Islet precursor cell (in vitro differentiated cells): ENCODE data around the gene PCF11.
A peak's percentile ranks its signal among the peaks of the same experiment; 100 is the strongest.
"Not testable (repeated sequence)": the region's sequence is repeated elsewhere in the genome, so short reads cannot be mapped to it uniquely, and the experiment has no call there.

Source experiments
- DNase-seq: peaks from one replicate; pipeline ENCODE4 v3.0.0-alpha.2; 2018

PCF11 gene

GRCh38 chr11:83193315-83194280 lies 36.7 kb downstream of the PCF11 start, which contains the start of gene ANKRD42:
Gene ANKRD42 (plus strand): TSS chr11:83193712. CDS start chr11:83194671, 959 bp downstream.
- peak; percentile 97 for DNase-seq

- peak; percentile 82 for DNase-seq
Observed at GRCh38 chr11:83194281-83195142, 37.6 kb downstream of the PCF11 start.

GRCh38 chr11:83195143-83195466 lies 38.2 kb downstream of the PCF11 start:
- DNase-seq: no peak

GRCh38 chr11:83195649-83196048 lies 38.7 kb downstream of the PCF11 start:
- DNase-seq: no peak

- no peak for DNase-seq
Observed at GRCh38 chr11:83200035-83200434, 43.1 kb downstream of the PCF11 start.

GRCh38 chr11:83205608-83206185 lies 48.8 kb downstream of the PCF11 start:
- DNase-seq: no peak

GRCh38 chr11:83206221-83206620 lies 49.3 kb downstream of the PCF11 start:
- DNase-seq: no peak

- not testable (repeated sequence) for DNase-seq
Observed at GRCh38 chr11:83206771-83207382, 49.9 kb downstream of the PCF11 start.

GRCh38 chr11:83219095-83219494 lies 62.2 kb downstream of the PCF11 start:
- DNase-seq: peak; percentile 58

GRCh38 chr11:83220260-83220659 lies 63.3 kb downstream of the PCF11 start:
- DNase-seq: no peak

- DNase-seq: no peak
Observed at GRCh38 chr11:83221694-83222093, 64.8 kb downstream of the PCF11 start.

GRCh38 chr11:83222499-83222898 lies 65.6 kb downstream of the PCF11 start:
- DNase-seq: no peak

GRCh38 chr11:83223457-83223856 lies 66.5 kb downstream of the PCF11 start:
- no peak for DNase-seq

- DNase-seq: no peak
Observed at GRCh38 chr11:83235825-83236224, 78.9 kb downstream of the PCF11 start.
